ENCODE data around the gene UNC13D.

DNA sequence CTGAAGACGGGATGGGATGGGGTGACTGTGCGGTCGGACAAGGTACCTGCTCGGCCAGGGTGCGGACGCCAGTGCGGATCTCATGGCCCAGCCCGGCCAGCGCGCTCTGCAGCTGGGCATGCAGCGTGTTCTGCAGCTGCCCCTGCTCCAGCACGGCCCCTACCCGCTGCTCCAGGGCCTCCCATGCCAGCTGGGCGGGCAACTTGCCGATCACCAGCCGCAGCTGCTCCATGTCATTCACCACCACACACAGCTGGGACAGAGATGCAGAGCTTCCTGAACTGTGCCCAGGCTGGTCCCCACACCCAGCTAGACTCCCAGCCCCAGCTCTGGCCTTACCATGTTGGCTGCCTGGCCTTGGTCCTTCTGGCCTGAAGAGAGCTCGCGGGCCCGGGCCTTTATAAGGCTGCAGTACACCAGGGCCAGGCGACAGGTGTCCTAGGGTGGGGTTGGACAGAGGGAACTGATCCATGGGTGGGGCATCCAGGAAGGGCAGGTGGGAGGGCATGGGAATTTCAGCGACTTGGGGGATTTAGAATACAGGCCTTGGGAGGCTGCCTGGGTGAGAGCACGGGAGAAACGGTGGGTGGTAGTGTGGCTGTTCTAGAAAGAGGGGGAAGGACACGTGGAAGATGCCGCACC is 9.8 kb downstream of the UNC13D start:
- no peak for TF ChIP-seq POU6F1 (CRISPR knock-in tag; IDR thresholded peaks at IDR 0.05; ENCODE audit: borderline replicate concordance, low read depth)
- TF ChIP-seq CSRNP3 (CRISPR knock-in tag; IDR thresholded peaks at IDR 0.05) = no peak
- TF ChIP-seq CSDC2 (CRISPR knock-in tag; IDR thresholded peaks at IDR 0.05) = no peak
- TF ChIP-seq ZFP3 (CRISPR knock-in tag; IDR thresholded peaks at IDR 0.05) = no peak
- TF ChIP-seq ARNTL (CRISPR knock-in tag; IDR thresholded peaks at IDR 0.05; ENCODE audit: borderline replicate concordance, low read depth) = no peak
- no peak for TF ChIP-seq BACH2 (CRISPR knock-in tag; IDR thresholded peaks at IDR 0.05; ENCODE audit: borderline replicate concordance)
- no peak for TF ChIP-seq TOX (CRISPR knock-in tag; IDR thresholded peaks at IDR 0.05; ENCODE audit: borderline replicate concordance)
- no peak for TF ChIP-seq ZC3H10 (CRISPR knock-in tag; IDR thresholded peaks at IDR 0.05)
- TF ChIP-seq GLIS3 (CRISPR knock-in tag; IDR thresholded peaks at IDR 0.05) = no peak
- TF ChIP-seq, protein P1, sequence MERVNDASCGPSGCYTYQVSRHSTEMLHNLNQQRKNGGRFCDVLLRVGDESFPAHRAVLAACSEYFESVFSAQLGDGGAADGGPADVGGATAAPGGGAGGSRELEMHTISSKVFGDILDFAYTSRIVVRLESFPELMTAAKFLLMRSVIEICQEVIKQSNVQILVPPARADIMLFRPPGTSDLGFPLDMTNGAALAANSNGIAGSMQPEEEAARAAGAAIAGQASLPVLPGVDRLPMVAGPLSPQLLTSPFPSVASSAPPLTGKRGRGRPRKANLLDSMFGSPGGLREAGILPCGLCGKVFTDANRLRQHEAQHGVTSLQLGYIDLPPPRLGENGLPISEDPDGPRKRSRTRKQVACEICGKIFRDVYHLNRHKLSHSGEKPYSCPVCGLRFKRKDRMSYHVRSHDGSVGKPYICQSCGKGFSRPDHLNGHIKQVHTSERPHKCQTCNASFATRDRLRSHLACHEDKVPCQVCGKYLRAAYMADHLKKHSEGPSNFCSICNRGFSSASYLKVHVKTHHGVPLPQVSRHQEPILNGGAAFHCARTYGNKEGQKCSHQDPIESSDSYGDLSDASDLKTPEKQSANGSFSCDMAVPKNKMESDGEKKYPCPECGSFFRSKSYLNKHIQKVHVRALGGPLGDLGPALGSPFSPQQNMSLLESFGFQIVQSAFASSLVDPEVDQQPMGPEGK (CRISPR knock-in tag; IDR thresholded peaks at IDR 0.05; ENCODE audit: borderline replicate concordance) = no peak
- no peak for TF ChIP-seq TSHZ2 (CRISPR knock-in tag; IDR thresholded peaks at IDR 0.05)
- TF ChIP-seq TCF4 (CRISPR knock-in tag; IDR thresholded peaks at IDR 0.05; ENCODE audit: borderline replicate concordance) = no peak
- TF ChIP-seq CREB5 (CRISPR knock-in tag; IDR thresholded peaks at IDR 0.05; ENCODE audit: low read depth) = no peak
- TF ChIP-seq ZNF70 (CRISPR knock-in tag; IDR thresholded peaks at IDR 0.05) = no peak

Data from SK-N-SH treated with all-trans-retinoic acid at 6 μM for 48 hours (cell line).